Left lobe of liver (tissue), 2 donors: ENCODE results near the gene SOX9. TPM values are rescaled to one million over a fixed set of nuclear protein-coding genes. Genes with fewer than 3 reads are reported as not detected.
"Not testable (repeated sequence)": the region's sequence is repeated elsewhere in the genome, so short reads cannot be mapped to it uniquely, and the experiment has no call there.

Experiments
- ATAC-seq: fragments of 200-7000 bp; cut with Tn5 transposase; one replicate; pipeline ENCODE4 v1.9.1; 2020; ENCODE audit warnings: mild to moderate bottlenecking, moderate library complexity
- DNase-seq: peaks from one replicate; pipeline ENCODE4 v3.0.0-alpha.2; 2020; ENCODE audit warnings: low spot score
- total RNA-seq: library from RNA; stranded (reverse); gene quantifications from one replicate; pipeline ENCODE4 v1.2.1, GENCODE V29; 2021
- donor health status: DM: no; HTN: no; CAD: no; lungs with moderate emphysema.
- donor health status: DM: no; HTN: yes; CAD: no.

SOX9 gene
- total RNA-seq, 1 donor from 2014 or later: 2.1 TPM

DNA sequence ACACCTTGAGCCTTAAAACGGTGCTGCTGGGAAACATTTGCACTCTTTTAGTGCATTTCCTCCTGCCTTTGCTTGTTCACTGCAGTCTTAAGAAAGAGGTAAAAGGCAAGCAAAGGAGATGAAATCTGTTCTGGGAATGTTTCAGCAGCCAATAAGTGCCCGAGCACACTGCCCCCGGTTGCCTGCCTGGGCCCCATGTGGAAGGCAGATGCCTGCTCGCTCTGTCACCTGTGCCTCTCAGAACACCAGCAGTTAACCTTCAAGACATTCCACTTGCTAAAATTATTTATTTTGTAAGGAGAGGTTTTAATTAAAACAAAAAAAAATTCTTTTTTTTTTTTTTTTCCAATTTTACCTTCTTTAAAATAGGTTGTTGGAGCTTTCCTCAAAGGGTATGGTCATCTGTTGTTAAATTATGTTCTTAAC lies 4.4 kb downstream of the SOX9 start:
- ATAC-seq: no peak
- no peak for DNase-seq

DNA sequence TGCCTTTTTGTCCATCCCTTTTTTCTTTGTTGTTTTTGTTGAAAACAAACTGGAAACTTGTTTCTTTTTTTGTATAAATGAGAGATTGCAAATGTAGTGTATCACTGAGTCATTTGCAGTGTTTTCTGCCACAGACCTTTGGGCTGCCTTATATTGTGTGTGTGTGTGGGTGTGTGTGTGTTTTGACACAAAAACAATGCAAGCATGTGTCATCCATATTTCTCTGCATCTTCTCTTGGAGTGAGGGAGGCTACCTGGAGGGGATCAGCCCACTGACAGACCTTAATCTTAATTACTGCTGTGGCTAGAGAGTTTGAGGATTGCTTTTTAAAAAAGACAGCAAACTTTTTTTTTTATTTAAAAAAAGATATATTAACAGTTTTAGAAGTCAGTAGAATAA lies 4.9 kb downstream of the SOX9 start:
- DNase-seq (no peak), ATAC-seq (no peak)

DNA sequence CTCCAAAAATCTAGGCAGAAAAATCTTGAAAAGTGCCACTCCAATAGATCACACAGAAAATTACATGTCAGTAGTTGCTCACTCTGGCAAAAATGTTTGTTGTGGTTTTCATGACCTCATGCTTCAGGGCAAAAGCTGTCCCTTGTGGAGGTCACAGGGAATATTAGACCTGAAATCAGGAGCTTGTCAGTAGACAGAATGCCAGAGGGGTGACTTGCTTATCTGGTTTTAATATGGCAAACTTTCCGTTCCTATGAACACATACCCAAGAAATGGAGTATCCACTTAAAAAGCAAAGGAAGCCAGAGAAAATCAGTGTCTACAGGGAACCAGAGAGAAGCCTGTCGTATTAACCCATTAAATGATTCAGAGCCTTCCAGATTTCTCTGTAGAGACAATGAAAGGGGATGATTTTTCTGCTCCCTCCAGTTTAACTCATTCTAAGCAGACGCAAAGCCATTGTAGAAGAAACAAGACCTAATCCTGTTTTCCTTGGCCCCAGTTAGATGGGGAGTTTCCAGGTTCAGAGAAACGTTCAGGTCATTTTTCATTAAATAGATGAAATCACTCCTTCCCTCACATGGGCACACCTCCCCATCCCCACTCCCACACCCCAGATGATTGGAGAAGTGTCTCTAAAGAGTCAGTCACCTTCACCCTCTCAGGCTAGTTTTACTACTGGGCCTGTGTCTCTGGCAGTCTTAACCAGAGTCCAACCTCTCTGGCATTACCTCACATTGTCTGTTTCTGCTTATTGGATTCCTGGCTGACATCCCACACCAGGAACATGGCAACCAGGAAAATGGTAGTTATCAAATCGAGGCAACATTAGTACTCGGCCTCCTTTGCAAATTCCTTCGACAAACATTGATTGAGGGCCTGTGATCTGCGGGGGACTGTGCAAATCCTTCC lies 6.0 kb downstream of the SOX9 start:
- peak; percentile 38 for ATAC-seq
- DNase-seq: no peak

DNA sequence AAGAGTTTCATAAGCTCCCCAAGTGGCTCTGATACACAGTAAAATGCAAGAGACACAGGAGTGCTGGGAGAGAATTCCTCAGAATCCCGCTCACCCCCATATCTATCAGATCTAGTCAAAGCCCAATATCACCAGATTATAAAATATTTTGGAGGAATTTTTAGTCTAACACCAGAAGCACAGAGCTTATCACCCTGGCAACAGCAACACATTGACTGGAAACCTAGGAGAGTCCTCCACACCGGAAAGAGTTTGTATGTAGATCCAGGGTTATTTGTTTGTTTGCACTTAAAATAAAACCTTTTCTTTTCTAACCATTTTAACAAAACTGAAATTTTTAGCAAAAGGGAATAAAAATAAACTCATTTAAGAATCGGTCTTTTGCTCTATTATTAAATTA lies 7.2 kb downstream of the SOX9 start:
- no peak for DNase-seq
- ATAC-seq: no peak

DNA sequence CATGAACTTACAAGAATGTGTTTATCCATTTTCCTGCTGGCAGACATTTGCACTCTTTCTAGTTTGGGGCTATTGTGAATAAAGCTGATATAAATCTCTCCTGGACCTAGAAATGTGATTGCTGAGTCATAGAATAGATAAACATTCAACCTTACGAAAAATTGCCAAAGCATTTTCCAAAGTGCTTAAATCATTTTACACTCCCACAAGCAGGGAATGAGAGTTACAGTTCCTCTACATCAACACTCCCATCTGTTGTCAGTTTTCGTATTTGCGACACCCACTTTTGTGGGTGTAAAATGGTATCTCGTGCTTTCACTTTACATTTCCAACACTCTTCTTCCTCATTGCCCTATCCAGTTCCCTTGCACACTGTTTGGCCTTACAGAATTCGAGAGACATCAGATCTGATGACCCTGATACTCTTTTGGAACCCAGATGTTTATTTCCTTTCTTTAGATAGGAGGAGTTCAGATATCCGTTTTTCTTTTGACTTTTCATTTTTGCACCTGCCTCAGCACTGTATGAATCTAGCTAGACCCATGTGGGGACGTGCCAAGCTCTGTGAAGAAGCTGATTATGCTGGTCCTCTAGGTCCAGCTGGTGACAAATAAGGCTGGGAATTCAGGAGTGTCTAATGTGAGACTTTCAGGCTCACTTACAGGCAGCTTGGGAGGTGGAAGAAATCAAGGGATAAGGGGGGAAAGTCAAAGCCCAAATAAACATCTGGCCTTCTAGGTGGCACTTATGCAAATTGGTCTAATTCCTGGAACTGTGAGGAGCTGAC lies 14.0 kb downstream of the SOX9 start:
- no peak for DNase-seq
- no peak for ATAC-seq

DNA sequence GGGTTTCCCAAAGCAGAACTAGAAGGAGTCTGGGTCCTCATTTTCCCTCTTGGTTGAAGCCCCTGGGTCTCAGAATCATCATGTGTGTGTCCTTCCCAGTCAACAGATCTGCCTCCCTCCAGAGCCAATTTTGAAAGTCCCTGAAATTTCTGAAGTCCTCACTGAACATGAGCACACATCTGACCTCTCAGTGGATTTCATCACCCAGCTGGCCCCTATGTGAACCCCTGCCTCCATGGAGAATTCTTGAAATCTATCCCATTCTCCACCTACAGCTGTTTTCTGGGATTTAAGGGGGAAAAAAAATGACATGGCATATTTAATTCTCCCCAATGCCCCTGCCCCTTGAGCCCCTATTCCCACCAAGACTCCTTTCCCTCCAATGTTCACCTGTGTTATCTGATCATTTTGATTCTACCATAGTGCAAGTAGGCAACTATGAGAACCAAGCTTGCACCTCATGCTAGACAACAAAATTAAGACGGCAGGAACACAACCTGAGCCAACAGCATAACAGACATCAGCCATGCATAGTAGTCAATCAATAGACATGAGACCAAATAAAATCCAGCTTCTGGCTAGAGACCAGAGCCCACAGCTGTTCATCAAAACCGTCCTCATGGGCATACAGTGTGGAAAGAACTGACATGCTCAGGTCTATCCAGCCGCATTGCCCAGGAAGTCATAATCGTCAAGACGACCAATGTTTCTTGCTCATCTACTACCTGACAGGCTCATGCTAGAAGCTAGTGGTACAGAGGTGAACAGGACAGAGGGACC lies 14.9 kb downstream of the SOX9 start:
- no peak for DNase-seq
- ATAC-seq: no peak

DNA sequence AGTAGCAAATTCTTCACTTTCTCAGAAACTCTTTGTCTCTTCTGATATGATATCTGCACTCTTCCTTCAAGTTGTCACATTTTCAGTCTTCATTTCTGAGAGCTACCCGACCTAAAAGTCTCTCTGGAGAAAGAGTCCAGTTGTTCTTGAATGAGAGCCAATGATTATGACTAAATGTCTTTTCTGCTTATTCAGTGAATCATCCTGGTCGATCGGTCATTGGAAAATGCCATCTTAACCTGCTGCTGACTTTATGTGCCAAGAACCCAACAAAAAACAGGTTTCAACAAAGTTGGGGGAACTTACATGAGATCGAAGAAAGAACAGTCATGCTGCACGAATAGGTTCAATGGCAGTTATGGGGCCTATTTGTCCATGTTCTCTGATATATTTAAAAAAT lies 15.9 kb downstream of the SOX9 start:
- no peak for DNase-seq
- ATAC-seq: no peak

DNA sequence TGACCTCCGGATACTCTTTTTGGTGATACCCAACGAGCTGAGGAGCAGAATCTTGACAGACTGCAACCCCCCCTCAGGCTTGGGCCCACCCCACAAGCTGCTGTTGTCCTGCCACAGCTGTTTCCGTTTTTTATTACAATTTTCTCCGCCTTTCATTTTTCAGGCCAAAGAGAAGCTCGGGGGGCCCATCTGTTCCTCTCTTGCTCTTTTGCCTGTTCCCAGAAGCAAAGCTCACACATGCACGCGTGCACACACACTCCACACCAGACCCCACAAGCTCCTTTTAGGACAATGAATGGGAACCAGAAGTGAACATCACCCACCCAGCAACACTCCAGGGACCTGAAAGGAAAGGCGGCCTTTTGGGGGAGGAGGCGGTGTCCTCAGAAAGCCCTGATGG lies 16.3 kb downstream of the SOX9 start:
- DNase-seq (no peak), ATAC-seq (no peak)

DNA sequence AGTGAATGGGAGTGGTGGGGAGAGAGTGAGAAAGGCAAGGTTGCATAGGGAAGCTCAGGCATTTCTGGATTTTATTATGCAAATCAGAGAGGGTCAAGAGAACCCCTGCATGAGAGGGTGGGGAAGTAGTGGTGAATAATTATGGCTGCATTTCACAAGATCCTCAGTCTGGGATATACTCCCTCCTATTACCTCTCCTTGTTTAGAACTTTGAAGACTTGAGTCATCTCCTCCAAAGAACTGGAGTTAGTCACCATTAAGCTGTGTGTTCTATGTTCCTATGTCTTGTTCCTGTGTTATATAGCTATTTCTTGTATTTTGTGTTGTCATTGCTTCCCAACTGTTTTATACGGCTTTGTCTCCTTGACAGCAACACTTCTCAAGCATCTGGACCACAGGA lies 18.4 kb downstream of the SOX9 start:
- ATAC-seq: no peak
- no peak for DNase-seq

DNA sequence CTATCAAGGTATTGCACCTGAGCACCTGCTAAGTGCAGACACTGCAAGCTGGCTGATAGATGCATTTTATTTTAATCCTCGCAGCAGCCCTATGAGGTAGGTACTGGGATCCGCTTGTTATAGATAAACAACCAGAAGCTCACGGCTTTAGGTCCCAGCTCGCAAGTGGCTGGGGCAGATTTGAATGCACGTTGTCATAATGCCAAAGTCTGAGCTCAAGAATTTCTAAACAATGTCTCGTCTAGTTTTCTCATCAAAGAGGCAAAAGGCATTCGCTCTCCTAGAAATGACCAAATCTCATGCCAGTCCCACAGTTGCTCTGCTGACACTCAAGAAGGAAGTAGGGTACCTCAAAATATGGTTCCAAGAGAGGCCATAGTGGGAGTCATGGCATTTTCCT lies 20.5 kb downstream of the SOX9 start:
- DNase-seq: no peak
- ATAC-seq: no peak

DNA sequence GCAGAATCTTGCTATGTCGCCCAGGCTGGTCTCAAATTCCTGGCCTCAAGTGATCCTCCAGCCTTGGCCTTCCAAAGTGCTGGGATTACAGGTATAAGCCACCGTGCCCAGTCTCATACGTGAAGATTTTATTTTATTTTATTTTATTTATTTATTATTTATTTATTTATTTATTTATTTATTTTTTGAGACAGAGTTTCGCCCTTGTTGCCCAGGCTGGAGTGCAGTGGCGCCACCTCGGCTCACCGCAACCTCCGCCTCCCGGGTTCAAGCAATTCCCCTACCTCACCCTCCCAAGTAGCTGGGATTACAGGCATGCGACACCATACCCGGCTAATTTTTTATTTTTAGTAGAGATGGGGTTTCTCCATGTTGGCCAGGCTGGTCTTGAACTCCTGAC lies 21.3 kb downstream of the SOX9 start:
- DNase-seq, ATAC-seq: not testable (repeated sequence)

DNA sequence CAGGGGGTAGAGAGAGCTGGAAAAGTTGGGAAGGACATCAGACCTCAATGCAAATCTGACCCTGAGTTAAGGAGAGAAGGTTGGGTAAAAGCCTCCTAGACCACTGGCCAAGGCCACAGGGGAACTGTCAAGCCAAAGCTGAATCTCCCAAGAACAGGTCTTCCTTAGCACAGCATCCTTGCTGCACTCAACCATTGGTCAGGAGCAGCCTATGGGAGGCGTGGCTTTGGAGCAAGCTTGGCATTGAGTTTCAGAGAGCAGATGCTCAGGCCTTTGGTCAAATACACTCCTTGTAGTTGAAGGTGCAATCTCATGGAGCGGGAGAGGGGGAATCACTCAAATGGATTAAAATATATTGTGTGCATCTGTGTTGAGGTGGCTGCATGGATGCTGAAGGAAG lies 21.8 kb downstream of the SOX9 start:
- ATAC-seq (no peak), DNase-seq (no peak)

DNA sequence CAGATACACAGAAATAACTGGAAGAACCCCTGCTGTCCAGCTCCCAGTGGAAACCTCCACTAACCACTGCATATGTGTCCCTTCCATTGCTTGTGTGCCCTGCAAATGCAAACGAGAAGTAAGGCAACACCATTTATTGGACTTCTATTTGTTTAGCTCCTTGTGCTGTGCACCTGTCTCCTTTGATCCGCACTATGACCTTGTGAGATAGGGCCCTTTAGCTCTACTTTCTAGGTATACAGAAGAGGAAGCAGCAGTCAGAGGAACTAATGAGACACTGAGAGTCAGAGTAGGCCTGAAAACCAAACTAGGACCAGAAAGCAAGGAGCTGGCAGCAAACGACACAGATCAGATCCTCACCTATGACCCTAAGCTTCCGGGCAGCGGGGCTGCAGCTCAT lies 22.4 kb downstream of the SOX9 start:
- ATAC-seq: no peak
- no peak for DNase-seq

DNA sequence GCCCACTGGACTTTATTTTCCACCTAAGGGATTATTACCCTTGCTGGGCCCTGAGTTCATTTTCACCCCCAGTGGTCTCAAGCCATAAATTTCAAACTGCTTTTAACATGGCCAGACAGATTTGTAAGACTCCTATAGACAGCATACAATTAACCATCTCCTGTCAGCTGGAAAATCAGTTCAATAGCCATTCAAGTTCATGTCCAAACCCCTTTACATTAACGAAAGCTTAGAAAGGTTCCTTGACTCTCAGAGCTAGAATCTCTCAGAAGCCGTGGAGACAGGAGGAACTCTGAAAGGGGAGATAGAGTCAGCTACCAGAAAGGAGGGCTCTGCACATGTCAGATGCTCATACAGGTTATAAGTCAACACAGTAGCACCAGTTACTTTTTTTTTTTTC lies 23.3 kb downstream of the SOX9 start:
- ATAC-seq (no peak), DNase-seq (no peak)

DNA sequence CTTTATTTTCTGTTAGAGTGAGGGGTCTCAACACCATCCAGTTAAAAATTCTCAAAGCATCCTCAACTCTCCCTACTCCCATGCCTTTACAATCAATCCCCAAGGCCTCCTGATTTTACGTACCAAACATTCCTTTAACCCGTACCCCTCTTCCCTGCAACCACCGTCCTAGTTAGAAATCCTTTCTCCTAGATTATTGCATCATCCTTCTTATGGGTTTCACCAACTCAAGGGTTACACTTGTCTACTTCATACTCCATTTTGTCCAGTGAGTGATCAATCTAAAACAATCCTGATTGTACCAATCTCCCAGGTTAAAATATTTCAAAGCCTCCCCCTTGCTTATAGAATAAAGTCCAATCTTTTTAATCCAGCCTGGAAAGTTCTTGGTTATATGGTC lies 24.7 kb downstream of the SOX9 start:
- ATAC-seq (no peak), DNase-seq (no peak)

DNA sequence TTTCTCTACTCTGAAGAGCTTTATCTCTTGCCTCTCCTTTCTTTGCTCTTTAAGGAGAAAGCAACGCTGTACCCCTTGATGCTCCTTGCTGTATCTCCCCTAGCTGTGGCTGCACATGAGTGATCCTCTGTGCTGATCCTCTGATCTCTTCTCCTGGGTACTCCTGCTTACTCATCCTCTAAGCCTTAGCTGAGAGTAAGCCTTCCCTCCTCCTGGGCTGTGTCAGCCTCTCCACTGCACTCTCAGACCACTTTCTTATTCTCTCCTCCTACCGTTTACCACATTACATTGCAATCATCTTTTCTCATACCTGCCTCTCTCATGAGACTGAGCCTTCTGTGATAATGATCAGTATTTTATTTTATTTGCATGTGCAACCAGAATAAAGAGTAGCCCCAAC lies 25.1 kb downstream of the SOX9 start:
- ATAC-seq: no peak
- no peak for DNase-seq

DNA sequence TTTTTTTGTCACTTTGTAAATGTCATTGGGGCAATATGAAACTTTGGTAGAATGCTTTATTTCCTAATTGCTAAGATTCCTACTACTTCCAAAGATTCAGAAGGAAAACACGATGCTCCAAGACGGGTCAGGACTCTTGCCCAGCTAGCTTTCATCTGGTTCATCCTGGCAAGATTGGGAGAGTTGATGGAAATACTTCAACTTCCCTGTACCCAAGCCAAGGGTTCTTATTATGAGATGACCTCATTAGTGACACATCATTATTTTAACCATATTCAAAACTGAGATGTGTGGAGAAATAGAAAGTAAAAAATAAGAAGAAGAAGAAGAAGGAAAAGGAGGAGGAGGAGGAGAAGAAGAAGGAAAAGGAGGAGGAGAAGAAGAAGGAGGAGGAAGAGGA lies 25.6 kb downstream of the SOX9 start:
- no peak for DNase-seq
- no peak for ATAC-seq

DNA sequence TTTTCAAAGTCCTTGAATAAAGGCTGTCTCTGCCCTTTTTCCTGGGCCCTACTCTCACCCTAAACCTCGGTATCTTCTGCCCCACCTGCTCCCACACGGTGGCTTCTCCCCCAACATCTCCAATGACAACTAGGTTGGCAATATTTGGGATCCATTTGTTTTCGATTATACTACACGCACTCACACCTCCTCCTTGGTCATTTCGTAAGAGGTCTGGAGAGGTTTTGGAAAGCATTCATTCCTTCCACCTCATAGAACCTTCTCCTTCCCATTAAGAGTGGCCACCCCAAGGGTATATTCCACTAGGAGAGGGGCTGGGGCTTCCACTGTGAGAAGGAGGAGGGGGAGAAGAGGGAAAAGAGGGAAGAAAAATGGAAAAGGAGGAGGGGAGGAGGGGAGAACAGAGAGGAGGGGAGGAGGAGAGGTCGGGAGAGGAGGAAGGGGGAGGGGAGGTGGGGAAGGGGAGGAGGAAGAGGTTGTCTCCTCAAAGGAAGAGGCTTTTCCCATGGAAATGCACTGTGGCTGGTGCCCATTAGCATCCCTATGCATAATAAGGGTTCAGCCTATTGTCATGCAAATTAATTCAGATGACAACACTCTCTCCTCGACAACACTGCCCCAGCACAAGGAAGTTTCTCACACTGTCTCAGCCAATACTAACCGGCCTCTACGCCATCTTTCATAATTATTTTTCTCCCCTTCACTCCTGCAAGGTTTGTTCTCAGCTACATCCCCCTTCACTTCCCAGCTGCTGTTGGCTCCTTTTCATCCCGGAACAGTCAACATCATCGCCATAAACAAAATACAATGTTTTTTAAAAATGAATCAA lies 30.0 kb downstream of the SOX9 start:
- DNase-seq (no peak), ATAC-seq (no peak)

DNA sequence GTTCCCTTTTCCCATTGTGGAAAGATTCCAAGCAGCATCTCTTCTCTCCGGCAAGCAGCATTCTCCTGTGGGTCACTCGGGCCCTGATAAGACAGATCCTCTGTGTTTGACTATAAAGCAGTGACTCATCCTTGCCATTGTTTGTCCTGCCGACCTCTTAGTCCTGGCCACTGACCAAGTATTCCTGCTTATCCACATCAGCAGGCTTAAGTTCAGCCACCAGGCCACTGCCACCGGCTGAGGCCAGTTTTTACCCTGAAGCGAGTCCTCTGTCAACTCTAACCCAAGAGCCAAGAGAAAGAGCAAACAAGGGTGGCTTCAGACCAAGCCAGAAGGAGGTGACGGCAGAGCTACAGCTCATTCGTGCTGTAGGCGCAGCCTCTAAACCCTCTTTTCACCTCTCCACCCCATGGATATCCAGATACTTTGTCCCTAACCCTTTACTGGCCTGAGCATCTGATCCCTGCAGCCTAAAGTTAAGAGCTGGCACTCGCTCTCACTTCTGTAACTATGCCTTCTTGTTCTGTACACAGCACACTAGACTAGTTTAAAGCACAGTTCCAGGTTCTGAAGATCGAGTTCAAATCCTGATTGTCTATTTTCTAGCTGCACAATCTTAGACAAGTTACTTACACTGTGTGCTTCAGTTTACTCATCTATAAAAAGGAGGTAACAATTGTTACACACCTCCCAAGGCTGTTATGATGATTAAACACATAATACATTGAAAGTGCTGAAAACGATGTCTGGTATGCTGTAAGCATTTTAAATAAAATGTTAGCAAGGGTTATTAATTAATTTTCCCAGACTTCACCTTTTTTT lies 31.0 kb downstream of the SOX9 start:
- DNase-seq (peak; percentile 73), ATAC-seq (peak; percentile 94)
